ENCODE measurements around the gene RGS10. TPM values are rescaled to one million over a fixed set of nuclear protein-coding genes. Genes with fewer than 3 reads are reported as not detected.
A peak's percentile ranks its signal among the peaks of the same experiment; 100 is the strongest.
"Not testable (repeated sequence)": the region's sequence is repeated elsewhere in the genome, so short reads cannot be mapped to it uniquely, and the experiment has no call there.

Gene RGS10, protein sequence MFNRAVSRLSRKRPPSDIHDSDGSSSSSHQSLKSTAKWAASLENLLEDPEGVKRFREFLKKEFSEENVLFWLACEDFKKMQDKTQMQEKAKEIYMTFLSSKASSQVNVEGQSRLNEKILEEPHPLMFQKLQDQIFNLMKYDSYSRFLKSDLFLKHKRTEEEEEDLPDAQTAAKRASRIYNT
- total RNA-seq: 10 to 100 TPM in 1 of 2 donors, 1 to 10 TPM in 1; 8.9 to 28.9 TPM
- long read RNA-seq, partial matches to known transcripts: 0 of 3 reads
- long read RNA-seq, other reads (novel, unspliced or antisense): 1 of 3 reads

DNA sequence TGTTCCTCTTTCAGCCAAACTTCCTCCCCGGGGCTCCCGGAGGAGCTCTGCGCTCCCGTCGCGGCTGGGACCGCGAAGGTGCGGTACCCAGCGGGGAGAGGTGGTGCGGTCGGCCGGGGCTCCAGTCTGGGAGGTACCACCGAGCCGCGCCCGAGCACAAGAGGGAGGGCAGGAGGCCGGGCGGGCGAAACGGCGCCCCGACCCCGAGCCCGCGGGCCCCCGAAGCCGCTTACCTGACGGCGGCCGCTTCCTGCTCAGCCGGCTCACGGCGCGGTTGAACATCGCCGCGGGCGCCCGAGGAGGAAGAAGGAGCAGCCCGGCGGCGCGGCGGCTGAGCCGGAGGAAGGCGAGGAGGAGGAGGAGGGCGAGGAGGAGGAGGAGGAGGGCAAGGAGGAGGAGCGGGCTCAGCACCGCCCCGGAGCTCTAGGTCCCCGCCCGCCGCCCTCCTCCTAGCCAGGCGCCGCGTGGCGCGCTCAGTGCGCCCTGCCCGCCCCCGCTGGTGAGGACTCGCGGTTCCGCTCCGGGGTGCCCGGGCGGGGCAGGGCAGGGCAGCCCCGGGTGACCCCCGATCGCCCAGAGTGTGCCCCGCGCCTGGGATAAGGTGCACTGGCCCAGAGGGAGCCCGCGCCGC is at the start of gene RGS10:
TSS of gene RGS10 (minus strand) at position 363 of the 631 bp plus-strand sequence. CDS start at position 282, 81 bp downstream.
- ATAC-seq: peak; percentile 89
- DNase-seq: peak; percentile 87 to 89
- intact Hi-C loops (cut with DNase I, micrococcal nuclease): no loop called here

DNA sequence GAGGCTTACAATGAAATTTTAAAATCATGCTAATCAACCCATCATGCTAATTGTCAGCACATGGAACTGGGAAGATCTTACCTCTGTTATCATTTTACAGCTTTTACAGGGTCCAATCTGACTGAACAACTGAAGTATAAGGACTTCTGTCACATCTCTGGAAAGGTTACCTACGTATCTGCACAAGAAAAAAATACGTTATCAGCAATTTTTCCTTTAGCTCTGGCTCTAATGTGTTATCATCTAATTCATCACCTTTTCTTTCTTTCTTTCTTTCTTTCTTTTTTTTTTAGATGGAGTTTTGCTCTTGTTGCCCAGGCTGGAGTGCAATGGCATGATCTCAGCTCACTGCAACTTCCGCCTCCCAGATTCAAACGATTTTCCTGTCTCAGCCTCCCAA is 45.6 kb upstream of the RGS10 start:
- no peak for ATAC-seq
- intact Hi-C loops (cut with DNase I, micrococcal nuclease): no loop called here
- DNase-seq: no peak

DNA sequence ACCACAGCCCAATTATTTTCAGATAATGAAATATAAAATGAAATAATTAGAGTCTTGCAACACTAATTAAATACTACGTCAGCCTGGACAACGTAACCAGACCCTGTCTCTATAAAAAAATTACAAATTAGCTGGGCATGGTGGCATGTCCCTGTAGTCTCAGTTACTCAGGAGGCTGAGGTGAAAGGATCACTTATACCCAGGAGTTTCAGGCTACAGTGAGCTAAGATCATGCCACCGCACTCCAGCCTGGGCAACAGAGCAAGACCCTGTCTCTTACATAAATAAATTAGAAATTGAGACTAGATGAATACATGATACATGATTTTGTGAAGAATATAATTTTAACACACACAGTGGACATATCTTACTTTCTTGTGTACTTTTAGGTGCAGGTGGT is 35.8 kb upstream of the RGS10 start:
- intact Hi-C loops (cut with DNase I, micrococcal nuclease): no loop called here
- ATAC-seq (no peak), DNase-seq (no peak)

DNA sequence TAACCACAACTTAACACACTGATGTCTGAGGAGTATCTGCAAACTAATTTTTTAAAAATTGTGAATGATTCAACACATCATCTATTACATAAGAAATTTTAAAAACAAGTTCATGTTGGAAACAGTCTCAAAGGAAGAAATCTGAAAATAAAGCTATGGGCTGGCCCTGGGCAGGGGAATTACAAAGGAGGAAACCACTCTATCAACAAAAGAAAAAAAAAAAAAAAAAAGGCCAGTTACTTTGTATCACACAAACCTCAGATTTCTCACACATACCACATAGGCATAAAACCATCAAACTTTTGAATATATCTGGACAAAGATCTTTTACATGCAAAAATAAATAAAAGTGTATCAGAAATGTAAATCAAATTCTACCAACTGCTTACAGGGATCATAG is 33.5 kb upstream of the RGS10 start:
- intact Hi-C loops (cut with DNase I, micrococcal nuclease): no loop called here

DNA sequence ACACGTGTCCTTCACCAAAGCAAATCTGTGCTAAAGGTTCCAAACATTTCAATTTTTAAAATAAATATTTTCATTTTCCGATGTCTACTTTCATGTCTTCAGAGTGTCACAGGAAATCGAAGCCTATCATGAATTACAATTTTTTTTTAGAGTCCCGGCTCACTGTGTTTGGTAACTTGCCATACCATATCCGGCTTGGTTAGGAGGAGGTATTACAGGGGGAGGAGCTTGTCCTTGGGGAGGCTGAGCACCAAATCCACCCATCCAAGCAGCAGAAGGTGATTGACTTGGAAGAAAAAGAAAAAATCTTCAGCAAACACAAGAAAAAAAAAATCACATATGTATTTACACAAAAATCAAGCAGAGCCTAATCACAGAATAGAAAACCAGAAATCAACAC is 33.0 kb upstream of the RGS10 start:
- intact Hi-C loops (cut with DNase I, micrococcal nuclease): no loop called here
- ATAC-seq (peak; percentile 40), DNase-seq (no peak)

More for the DNA sequence above, 33.5 kb upstream of the RGS10 start:
- ATAC-seq (no peak), DNase-seq (no peak)

DNA sequence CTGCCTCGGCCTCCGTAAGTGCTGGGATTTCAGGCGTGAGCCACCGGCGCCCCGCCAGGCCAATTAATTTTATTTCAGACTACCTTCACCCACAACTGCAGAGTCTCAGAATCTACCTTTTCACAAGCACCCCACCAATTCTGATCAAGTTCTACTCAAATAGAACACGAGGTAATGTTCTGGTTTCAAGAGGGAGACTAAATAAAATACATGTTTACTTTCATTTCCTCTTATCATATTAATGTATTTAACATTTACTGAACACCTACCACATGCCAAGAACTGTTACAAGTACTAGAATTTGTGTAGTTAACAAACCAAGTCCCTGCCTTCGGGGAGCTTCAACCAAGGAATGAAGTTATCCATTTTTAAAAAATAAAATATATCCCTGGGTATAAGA is 25.5 kb upstream of the RGS10 start:
- DNase-seq (no peak), ATAC-seq (no peak)
- intact Hi-C loops (cut with DNase I, micrococcal nuclease): no loop called here

DNA sequence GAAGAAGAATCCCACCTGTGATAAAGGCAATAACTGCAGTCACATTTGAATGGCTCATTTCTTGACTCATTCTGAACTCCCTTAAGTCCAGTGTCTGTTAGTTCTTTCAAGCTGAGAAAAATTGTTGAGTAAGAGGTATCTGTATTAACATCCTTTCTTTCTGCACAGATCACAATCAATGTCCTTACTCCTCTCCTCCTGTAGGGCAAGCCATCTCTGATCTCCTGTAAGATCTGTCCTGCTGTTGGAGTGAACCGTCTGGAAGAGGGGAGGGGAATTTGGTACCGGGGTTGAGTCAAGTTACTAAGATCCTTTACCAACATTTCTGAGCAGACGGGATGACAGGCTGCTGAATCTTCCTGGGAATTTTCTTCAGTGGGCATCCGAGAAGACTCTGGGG is 19.6 kb upstream of the RGS10 start:
- intact Hi-C loops (cut with DNase I, micrococcal nuclease): no loop called here
- no peak for DNase-seq
- no peak for ATAC-seq

DNA sequence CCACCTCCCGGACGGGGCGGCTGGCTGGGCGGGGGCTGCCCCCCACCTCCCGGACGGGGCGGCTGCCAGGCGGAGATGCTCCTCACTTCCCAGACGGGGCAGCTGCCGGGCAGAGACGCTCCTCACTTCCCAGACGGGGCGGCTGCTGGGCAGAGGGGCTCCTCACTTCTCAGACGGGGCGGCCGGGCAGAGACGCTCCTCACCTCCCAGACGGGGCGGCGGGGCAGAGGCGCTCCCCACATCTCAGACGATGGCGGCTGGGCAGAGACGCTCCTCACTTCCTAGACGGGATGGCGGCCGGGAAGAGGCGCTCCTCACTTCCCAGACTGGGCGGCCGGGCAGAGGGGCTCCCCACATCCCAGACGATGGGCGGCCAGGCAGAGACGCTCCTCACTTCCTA is 17.0 kb upstream of the RGS10 start:
- DNase-seq; ATAC-seq; intact Hi-C loops (cut with DNase I, micrococcal nuclease): not testable (repeated sequence)

DNA sequence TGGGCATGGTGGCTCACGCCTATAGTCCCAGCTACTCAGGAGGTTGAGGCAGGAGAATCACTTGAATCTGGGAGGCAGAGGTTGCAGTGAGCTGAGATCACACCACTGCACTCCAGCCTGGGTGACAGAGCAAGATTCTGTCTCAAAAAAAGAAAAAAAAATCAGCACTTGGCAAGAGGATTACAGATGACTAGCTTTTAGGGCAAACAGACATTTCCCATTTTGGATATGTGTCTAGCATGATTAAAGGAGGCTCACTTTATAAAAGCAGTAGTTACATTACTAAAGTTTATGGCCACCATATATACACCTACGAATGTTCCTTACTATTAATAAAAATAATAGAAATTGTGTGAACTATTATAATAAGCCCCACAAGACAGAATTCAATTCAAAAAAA is 13.6 kb upstream of the RGS10 start:
- DNase-seq; intact Hi-C loops (cut with DNase I, micrococcal nuclease); ATAC-seq: not testable (repeated sequence)

DNA sequence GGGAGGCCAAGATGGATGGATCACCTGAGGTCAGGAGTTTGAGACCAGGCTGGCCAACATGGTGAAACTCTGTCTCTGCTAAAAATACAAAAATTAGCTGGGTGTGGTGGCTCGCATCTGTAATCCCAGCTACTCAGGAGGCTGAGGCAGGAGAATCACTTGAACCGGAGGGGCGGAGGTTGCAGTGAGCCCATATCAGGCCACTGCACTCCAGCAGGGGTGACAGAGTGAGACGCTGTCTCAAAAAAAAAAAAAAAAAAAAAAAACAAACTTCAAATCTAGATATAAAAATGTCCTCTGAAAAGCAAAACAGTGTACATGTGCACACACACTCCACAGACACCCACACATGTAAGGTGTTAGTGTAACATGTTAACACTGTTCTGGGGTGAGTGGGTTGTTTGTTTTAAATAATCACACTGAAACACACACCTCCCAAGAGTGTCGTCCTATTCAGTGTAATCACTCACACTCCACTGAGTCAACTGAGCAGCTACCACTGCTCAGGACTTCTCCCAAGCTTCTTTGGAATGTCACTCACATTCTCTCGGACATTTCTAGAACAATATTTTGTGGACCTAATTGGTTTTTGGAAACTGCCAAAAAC is 12.8 kb upstream of the RGS10 start:
- DNase-seq (no peak), ATAC-seq (no peak)
- intact Hi-C loops (cut with DNase I, micrococcal nuclease): no loop called here

DNA sequence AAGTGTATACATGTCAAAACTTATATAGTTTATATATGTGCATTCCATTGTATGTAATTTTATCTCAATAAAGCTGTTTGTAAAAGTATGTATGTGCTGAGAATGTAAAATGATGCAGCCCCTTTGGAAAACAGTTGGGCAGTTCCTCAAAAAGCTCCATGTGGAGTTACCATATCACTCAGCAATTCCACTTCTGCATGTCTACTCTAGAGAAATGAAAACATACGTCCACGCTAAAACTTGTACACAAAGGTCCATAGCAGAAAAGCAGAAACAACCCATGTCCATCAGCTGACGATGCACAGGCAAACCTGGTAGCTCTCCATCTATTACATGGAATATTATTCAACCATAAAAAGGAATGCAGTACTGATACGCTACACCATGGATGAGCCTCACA is 8.3 kb upstream of the RGS10 start:
- ATAC-seq: no peak
- no peak for DNase-seq
- intact Hi-C loops (cut with DNase I, micrococcal nuclease): no loop called here

DNA sequence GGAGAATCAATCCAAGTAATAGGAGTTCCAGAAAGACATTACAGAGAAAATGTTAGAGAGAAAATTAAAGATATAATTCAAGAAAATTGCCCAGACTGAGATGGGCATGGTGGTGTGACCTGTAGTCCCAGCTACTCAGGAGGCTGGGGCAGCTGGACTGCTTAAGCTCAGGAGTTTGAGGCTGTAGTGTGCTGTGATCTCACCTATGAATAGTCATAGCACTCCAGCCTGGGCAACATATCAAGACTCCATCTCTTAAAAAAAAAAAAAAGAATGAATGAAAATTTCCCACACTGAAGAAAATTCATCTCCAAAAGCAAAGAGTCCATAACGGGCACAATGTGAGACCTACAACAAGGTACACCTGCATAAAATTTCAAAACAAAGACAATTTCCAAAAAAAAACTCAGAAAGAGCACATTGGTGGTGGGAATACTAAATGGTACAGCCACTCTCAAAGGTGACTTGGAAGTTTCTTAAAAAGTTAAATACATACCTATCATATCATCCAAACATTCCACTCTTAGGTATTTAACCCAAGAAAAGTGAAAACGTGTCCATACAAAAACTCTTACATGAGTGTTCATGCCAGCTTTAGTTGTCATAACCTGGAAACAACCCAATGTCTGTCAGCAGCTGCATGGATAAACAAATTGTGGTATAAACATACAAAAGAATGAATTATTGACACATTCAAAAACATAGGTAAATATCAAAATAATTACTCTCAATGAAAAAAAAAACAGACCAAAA is 6.9 kb upstream of the RGS10 start:
- DNase-seq (no peak), ATAC-seq (no peak)
- intact Hi-C loops (cut with DNase I, micrococcal nuclease): no loop called here

DNA sequence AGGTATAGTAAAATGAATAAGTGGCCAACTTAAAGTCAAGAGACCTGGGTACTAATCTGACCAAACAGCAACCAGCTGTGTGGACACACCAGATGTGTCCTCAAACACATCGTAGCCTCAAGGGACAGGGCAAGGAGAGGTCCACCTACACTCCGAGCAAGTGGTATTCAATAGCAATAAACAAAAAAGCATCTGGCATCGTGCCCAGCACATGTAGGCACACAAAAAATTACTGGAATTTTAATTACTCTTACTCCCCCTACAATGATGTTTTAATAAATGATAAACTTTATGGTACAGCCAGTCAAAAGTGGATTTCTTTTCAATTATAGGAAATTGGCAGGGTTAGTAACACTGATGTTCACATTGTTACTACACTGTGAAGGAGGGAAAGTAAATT is 3.5 kb upstream of the RGS10 start:
- no peak for DNase-seq
- ATAC-seq: no peak
- intact Hi-C loops (cut with DNase I, micrococcal nuclease): no loop called here

DNA sequence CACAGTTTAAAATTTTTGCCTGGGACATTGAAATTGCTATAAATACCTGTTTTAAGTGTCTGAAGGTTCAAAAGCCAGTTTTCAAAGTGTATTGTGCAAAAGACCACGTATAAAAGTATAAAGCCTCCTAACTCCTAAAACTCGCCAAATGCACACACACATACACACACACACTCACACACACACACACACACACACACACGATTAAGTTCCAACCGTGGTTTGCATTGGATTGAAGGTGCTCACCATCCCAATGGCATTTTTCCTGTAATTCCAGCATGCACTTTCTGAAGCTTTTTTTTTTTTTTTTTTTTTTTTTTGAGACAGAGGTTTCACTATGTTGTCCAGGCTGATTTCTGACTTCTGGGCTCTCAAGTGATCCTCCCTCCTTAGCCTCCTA is 2.8 kb upstream of the RGS10 start:
- DNase-seq: no peak
- intact Hi-C loops (cut with DNase I, micrococcal nuclease): no loop called here
- ATAC-seq: no peak

DNA sequence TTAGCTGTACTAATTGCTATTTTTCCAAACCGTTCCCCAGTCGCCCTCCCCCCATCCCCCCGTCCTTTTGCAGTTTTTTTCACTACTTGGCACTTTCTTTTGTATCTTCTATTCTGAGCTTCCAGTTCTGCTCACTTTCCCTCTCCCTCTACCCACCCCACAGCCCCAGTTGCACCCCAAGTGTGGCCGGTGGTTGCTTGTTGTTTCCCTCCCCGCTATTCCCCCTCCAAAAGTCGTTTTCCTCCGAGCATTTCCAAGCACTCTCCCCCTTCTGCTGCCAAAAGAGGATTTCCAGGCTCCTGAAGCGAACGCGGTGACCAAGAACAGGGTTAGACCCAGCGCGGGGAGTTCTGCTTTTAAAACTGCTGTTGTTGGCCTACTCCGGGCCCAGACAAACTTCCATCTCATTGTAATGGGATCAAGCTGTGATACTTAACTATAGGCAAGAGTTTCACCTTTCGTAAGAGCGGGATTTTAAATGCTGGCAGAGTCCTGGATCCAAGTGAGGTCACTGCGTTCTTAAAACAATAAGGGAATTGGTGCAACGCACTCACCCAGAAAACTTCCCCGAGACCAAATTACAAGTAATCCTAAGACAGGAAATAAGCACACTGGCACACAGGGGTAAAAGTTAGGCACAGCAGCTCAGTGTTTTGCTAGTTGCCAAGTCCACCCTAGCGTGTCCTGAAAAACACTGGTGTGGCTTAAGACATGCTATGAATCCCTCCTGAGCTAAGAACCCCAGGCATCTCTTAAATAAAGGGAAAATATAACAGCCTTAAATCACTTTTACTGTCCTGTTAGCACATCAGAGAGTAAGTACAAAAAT is 1.5 kb upstream of the RGS10 start:
- ATAC-seq (no peak), DNase-seq (no peak)
- intact Hi-C loops (cut with DNase I, micrococcal nuclease): no loop called here

DNA sequence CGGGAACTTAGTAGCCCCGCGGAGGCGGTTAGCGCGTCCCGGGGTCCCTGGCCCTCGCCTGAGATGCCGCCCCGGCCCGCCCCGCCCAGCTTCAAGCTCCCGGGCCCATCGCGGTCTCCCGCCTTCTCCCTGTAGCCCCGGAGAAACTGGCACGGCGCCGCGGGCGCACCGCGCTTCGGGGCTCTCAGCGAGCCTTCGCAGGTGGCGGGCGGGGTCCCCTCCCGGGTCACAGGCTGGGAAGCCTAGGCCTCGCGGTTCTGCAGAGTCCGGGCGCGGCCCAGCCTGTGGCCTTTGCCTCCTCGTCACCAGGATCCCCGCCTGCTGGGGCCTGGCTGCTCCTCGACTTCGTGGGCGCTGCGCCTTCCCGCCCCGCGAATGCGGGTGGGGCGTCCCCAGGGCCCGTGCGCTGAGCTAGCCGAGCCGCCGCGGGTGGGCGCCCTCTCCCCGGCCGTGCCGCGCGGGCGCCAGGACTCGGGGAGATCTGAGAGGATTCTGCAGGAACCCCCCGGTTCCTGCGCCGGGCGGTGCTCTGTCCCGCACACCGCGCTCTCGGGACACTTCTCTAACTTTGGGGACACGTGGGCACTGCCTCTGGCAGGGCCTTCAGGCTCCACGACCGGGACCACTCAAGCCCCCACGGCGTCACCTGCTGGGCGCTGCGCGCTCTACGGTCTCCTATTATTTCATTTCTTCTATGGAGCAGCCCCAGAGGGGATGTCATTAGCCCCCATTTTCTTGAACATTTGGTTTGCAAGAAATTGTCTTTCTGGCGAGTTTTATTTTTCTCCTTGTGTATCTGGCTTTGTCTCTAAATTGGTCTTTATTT is 682 bp upstream of the RGS10 start:
- ATAC-seq (peak; percentile 73), DNase-seq (peak; percentile 60 to 75)
- intact Hi-C loops (cut with DNase I, micrococcal nuclease): no loop called here

DNA sequence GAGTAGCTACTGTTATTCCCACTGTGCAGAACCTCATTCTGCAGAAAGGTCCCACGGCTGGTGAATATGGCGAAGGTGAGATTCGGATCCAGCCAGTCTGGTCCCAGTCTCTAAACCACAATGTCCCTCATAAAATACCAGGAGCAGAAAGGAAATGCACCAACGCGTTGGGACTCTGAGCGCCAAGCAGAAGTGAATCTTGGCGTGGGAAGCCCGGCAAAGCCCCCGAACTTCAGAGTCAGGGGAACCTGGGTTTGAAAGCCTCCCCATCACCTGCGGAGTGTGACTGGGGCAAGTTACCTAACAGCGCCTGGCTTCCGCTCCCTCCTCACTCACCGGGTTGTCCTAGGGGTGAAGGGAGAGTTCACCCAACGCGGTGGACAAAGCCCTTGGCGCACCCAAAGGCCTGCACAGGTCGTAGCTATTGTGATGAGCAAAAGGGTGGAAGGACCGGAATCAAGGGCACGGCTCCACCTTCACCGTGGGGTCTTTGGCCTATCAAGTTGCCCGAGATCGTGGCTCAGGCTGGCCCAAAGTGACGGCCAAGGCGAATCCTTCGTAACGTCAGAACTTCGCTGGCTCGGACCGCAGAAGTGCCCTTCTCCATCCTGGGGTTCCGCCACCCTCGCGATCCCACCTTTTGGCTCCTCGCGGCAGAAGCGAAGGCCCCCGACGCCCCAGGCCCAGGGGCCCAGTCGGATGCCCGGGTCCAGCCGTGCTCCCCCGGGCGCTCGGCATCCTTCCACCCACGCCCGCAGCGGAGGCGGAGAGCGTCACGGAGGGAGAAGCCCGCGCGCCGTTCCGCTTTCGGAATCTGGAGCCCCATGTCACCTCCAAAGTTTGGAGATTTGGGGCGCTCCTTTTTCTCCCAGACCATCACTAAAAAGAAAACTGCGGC is 811 bp downstream of the RGS10 start:
- ATAC-seq: no peak
- intact Hi-C loops (cut with DNase I, micrococcal nuclease): no loop called here
- DNase-seq: peak; percentile 33 to 62
